HL-60 (cell line): ENCODE measurements around the gene CAPSL.
"Not testable (repeated sequence)": the region's sequence is repeated elsewhere in the genome, so short reads cannot be mapped to it uniquely, and the experiment has no call there.

Experiments used
- DNase-seq, 2 experiments: peaks; one replicate each; pipeline ENCODE4 v3.0.0-alpha.2; 2010 to 2020; ENCODE audit warnings: low read depth in 1 of 2, low spot score in 1 of 2
- H3K27ac ChIP-seq: fragments of 250-450 bp; sonication (Bioruptor Pico); replicated peaks from 2 replicates; pipeline ENCODE4 v1.5.1; 2020; ENCODE audit warnings: mild to moderate bottlenecking, moderate library complexity
- H3K27me3 ChIP-seq: fragments of 250-450 bp; sonication (Bioruptor Pico); 2 replicates; pipeline ENCODE4 v1.5.1; 2021; ENCODE audit warnings: mild to moderate bottlenecking, moderate library complexity; ENCODE audit not compliant: insufficient read depth, poor library complexity, severe bottlenecking
- H3K4me3 ChIP-seq: replicated peaks from 2 replicates; pipeline ENCODE4 v1.5.1; 2011; ENCODE audit warnings: mild to moderate bottlenecking, control low read depth, low read length; ENCODE audit not compliant: insufficient read depth
- CTCF ChIP-seq: IDR thresholded peaks from one replicate; pipeline ENCODE4 v1.5.1; 2011; ENCODE audit warnings: low read length, control low read depth, inconsistent platforms; ENCODE audit not compliant: insufficient read depth
- GABPA ChIP-seq: IDR thresholded peaks from 2 replicates; pipeline ENCODE4 v1.6.1; 2012; ENCODE audit warnings: low read depth
- POLR2AphosphoS5 ChIP-seq: IDR thresholded peaks from 2 replicates; pipeline ENCODE4 v1.6.1; 2012; ENCODE audit warnings: low read depth
- REST ChIP-seq: IDR thresholded peaks from 2 replicates; pipeline ENCODE4 v1.6.1; 2012; ENCODE audit warnings: low read depth; ENCODE audit not compliant: insufficient replicate concordance
- SPI1 ChIP-seq: IDR thresholded peaks from 2 replicates; pipeline ENCODE4 v1.6.1; 2012; ENCODE audit warnings: low read depth, mild to moderate bottlenecking, borderline replicate concordance

The CAPSL gene

GRCh38 chr5:35859101-35859661 is 79.2 kb downstream of the CAPSL start:
- H3K27ac ChIP-seq = no peak overlapping the region
- no peak for DNase-seq
- H3K27me3 ChIP-seq = no peaks in the 10 kb centered on the region
- H3K4me3 ChIP-seq = no peak overlapping the region
- TF ChIP-seq CTCF (no peak), GABPA (no peak), SPI1 (no peak), REST (no peak), POLR2AphosphoS5 (no peak)

GRCh38 chr5:35857606-35858205 is 80.7 kb downstream of the CAPSL start:
- Histone ChIP-seq H3K27me3 (no peaks in the 10 kb centered on the region), H3K27ac (no peak overlapping the region), H3K4me3 (no peak overlapping the region)
- no peak for DNase-seq
- TF ChIP-seq POLR2AphosphoS5 (no peak), SPI1 (no peak), GABPA (no peak), CTCF (no peak), REST (no peak)

- peak within 1 kb of the TSS; percentile 44 for H3K27ac ChIP-seq
- no peak within 1 kb of the TSS for H3K4me3 ChIP-seq
- no peak for TF ChIP-seq REST
- TF ChIP-seq SPI1 = peak; percentile 95
- TF ChIP-seq POLR2AphosphoS5 = no peak
- H3K27me3 ChIP-seq = no peaks in the 10 kb centered on the region
- DNase-seq = peak; percentile 57 to 60
These were observed 81.6 kb downstream of the CAPSL start, which contains the start of gene IL7R for GRCh38 chr5:35856765-35857351. Gene IL7R, plus strand, starts transcription at chr5:35856891. Its CDS starts 87 bp downstream, at chr5:35856978.

GRCh38 chr5:35856186-35856764 is 82.1 kb downstream of the CAPSL start:
- H3K27me3 ChIP-seq, DNase-seq, H3K4me3 ChIP-seq: not testable (repeated sequence)
- H3K27ac ChIP-seq = peak overlapping the region; percentile 44
